GM19035 (cell line): ENCODE data around the gene ASB10.

ENCODE experiments used
- ATAC-seq: cut with Tn5 transposase; IDR thresholded peaks from one replicate; pipeline ENCODE4 v1.9.1; 2021; ENCODE audit not compliant: unreplicated experiment

The ASB10 gene

GRCh38 chr7:151167197-151167961 lies 19.7 kb downstream of the ASB10 start, which contains the start of gene GBX1:
GBX1 (minus strand) TSS chr7:151167694; CDS start chr7:151167548, 146 bp downstream.
- ATAC-seq: no peak

DNA sequence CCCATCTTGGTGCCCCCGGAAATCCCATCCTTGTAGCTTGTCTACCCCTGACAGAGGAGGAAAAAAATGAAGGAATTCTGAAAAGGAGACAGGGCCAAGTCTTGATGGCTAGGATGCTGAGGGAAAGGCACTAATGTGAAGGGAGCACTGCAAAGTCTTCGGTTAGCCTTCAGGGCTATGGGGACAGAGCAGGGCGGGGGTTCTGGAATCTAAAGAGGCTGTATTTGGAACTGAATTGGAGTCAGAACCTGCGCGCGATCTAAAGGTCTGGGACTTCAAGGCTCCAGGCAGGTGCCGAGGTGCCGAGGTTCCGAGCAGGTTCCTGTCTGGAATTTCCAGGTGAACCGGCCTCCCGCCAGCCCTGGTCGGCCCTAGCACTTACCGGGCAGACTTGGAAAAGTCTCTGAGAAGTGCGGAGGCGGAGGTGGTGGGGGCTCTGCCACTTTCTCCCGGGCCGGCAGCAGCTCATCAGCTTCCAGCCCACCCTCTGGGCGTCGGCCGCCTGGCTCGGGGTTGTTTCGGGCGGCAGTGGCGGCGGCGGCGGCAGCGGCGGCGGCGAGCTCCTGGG lies 20.3 kb downstream of the ASB10 start:
- ATAC-seq: no peak

- no peak for ATAC-seq
These were observed 25.3 kb downstream of the ASB10 start for GRCh38 chr7:151161757-151162156.

- no peak for ATAC-seq
These were observed 29.3 kb downstream of the ASB10 start for GRCh38 chr7:151157645-151158329.

DNA sequence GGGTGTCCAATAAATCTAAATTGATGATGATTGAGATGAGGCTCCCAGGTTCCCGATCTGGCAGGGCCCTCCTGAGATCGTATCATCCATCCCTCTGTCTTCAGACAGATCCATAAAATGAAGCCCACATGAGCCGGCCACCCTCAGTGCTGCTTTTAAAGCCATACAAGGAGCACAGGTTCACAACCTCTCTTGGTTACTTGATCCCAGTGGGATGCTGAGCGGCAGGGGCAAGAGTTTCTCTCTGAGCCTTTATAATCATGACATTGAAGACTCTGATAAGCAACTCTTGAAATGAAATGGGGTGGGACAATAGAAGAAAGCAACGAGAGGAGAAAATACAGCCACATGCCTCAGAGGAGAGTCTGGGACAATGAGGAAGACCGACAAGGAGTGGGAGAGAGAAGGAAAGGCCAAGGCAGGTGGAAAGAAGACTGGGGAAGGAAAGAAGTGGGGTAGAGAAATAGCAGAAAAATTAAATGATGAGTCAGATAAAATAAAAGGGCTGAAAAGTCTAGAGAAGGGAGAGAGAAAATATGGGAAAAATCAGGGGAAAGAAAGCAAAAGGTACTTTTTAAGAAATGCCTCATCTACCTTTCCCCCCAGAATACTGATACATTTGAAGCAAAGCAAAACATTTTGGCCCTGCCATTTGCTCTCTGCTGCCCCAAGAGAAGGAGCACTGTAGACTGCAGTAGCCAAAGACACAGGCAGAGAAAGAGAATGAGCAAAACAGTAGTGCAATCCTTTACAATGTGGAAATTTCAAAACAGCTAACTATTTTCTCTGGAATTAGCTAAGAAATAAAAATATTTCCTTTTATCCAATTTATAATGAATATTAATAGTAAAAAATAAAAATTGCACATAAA lies 34.2 kb downstream of the ASB10 start:
- ATAC-seq: no peak

DNA sequence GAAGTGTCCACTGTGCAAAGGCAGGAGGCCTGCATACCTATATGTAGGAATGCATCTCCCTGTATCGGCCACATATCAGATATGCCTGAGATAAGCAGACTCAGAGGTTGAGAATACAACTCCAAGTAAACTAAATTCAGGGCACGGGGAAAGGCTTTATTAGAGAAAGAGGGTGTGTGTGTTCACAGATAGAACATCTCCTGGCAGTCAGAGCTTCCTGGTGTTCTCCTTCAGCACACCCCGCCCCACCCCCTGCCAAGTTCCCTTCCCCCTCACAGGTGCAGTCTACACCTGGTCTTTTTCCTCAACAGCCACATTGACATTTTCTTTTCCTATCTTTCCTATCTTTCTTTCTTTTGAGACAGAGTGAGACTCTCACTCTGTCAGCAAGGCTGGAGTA lies 36.7 kb downstream of the ASB10 start:
- no peak for ATAC-seq

- ATAC-seq: no peak
These were observed 38.5 kb downstream of the ASB10 start for GRCh38 chr7:151148319-151149259.

GRCh38 chr7:151146761-151147160 lies 40.3 kb downstream of the ASB10 start:
- no peak for ATAC-seq

- no peak for ATAC-seq
These were observed 42.7 kb downstream of the ASB10 start for GRCh38 chr7:151144387-151144786.

GRCh38 chr7:151143261-151144015 lies 43.6 kb downstream of the ASB10 start:
- ATAC-seq: no peak

DNA sequence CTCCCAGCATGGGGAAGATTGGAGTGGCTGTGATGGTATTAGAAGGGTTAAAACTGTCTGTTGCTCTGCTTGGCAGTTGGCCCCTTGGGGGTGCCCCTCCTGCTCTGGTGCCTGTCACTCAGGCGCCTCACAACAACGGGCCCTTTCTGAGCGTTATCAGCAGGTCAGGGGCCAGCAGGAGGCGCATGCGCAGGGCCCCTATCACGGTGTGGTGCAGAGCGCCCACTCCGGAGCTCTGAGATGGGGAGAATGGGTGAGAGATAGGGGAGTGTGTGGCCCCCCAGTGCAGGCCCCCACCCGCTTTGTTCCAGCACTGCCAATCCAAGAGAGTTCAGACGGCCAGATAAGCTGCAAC lies 44.4 kb downstream of the ASB10 start:
- no peak for ATAC-seq

- ATAC-seq: no peak
These were observed 45.0 kb downstream of the ASB10 start for GRCh38 chr7:151141855-151142685.

- ATAC-seq: no peak
These were observed 45.7 kb downstream of the ASB10 start for GRCh38 chr7:151141311-151141854.

DNA sequence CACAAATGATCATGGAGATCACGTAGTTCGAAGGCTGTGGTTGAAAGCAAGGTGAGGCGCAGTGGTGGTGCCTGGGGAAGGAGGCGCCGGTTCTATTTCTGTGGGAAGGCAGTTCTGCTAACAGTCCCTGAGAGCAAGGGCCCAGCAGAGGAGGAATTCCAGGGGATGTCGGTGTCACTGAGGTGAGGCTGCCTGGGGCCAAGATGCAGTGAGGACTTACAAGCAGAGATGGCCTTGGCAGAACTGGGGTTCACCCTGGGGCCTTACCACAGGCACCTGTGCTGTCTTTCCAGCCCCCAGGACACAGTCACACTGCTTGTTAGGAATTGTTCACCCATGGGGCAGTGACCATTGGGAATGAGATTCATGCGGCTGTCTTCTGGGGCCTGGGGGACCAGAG lies 46.2 kb downstream of the ASB10 start:
- no peak for ATAC-seq

- ATAC-seq: no peak
These were observed 47.3 kb downstream of the ASB10 start for GRCh38 chr7:151139791-151140190.

DNA sequence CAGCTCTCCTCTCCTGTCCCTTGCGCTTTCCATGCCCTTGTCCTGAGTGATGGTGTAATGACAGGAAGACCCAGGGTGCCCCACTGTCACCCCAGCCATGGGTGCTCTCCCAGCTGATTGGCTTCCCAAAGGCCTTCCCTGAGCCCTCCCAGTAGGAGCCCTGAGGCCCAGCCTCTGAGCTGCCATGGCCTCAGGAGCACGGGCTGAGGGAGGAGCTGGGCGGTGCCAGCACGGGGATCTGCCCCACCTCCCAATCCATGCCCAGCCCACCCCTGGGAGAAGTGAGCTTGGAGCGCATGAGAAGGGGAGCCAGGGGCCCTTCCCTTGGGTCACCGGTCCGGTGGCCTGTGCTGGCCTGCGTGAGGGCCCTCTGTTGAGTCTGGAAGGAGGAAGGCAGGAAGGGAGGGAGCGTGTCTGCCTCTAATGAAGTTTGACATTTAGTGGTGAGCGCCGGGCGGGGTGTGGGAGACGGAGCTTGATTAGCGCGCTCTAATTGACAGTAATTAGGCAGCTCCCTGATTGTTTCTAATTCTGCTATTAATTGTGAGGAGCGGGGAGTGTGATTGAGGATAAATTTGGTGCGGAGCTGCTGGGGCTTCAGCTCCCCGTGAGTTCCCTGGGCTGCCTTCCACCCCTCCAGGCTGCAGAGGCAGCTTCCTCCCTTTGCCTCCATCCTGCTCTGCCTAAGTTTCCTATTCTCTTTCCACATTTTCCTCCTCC lies 47.8 kb downstream of the ASB10 start:
- no peak for ATAC-seq

- no peak for ATAC-seq
These were observed 48.7 kb downstream of the ASB10 start for GRCh38 chr7:151138153-151138851.
